Heart right ventricle (tissue), 16 donors: ENCODE results near the gene MAGI2. TPM values are rescaled to one million over a fixed set of nuclear protein-coding genes. Genes with fewer than 3 reads are reported as not detected.

Experiments used
- ATAC-seq, 8 donors: fragments of 200-7000 bp; cut with Tn5 transposase; one replicate each; pipeline ENCODE4 v1.9.1; 2020; ENCODE audit warnings: mild to moderate bottlenecking in 8 of 8, moderate library complexity in 8 of 8, moderate number of reproducible peaks in 1 of 8
- DNase-seq, 2 donors: peaks; one replicate each; pipeline ENCODE4 v3.0.0-alpha.2; 2020
- H3K27ac ChIP-seq, 10 donors: fragments of 200-600 bp; sonication (generic) in 2 of 10; one replicate each; pipeline versions ENCODE4 v1.5.0 to v1.8.0; 2020 to 2022; ENCODE audit warnings: mild to moderate bottlenecking in 3 of 10
- H3K27me3 ChIP-seq, 7 donors: fragments of 200-600 bp; one replicate each; pipeline ENCODE4 v1.8.0; 2021 to 2022; ENCODE audit warnings: mild to moderate bottlenecking in 2 of 7
- H3K36me3 ChIP-seq, 9 donors: fragments of 200-600 bp; sonication (generic) in 1 of 9; one replicate each; pipeline versions ENCODE4 v1.5.0 to v1.8.0; 2020 to 2022; ENCODE audit warnings: mild to moderate bottlenecking in 2 of 9
- H3K4me1 ChIP-seq, 9 donors: fragments of 200-600 bp; sonication (generic) in 1 of 9; one replicate each; pipeline versions ENCODE4 v1.5.0 to v1.8.0; 2020 to 2022; ENCODE audit warnings: mild to moderate bottlenecking in 4 of 9
- H3K4me3 ChIP-seq, 10 donors: fragments of 200-600 bp; sonication (generic) in 2 of 10; one replicate each; pipeline versions ENCODE4 v1.5.0 to v1.8.0; 2020 to 2022; ENCODE audit warnings: mild to moderate bottlenecking in 7 of 10, moderate library complexity in 2 of 10
- H3K9me3 ChIP-seq, 11 donors: fragments of 200-600 bp in 10 of 11; sonication (generic) in 2 of 11; one replicate each; pipeline versions ENCODE4 v1.5.0 to v1.8.0; 2013 to 2022; ENCODE audit warnings: mild to moderate bottlenecking in 2 of 11, control low read depth in 1 of 11, moderate library complexity in 1 of 11
- CTCF ChIP-seq, 9 donors: fragments of 200-600 bp; sonication (generic) in 2 of 9; IDR thresholded peaks; one replicate each; pipeline versions ENCODE4 v1.5.0 to v1.8.0; 2021 to 2022; ENCODE audit warnings: antibody characterized with exemption in 9 of 9, mild to moderate bottlenecking in 5 of 9, moderate library complexity in 1 of 9
- WGBS, 2 donors: extraction: QIAGEN DNeasy Blood & Tissue Kit; methylation state at CpG; one replicate each; pipeline ENCODE4 v1.1.7; 2013; ENCODE audit warnings: inconsistent platforms in 1 of 2; 5-methylcytosine and 5-hydroxymethylcytosine counted together
- intact Hi-C, 10 donors: fragments of 100-400 bp; cut with DNase I; formaldehyde crosslinking; loops; one replicate each; pipeline versions ENCODE4 v1.11.1 to v1.14.2; 2022
- polyA plus RNA-seq, 2 donors: library from polyadenylated mRNA; stranded (reverse); fragments of 200-250 nt; gene quantifications; one replicate each; pipeline ENCODE4 v1.2.3, GENCODE V29; 2013
- total RNA-seq, 10 donors: library from RNA; stranded (reverse); fragmentation: NEBNext Ultra II Directional in 3 of 10; extraction: Animal tissue kit (Norgen Biotek cat#: 25700) in 3 of 10; gene quantifications; one replicate each; pipeline versions ENCODE4 v1.2.1 to v1.2.4, GENCODE V29; 2021 to 2023
- donor health status: Arrhythmogenic right ventricular cardiomyopathy.
- donor health status: ischemic (EF 13 %, LVEDD 7.1; RV severe dilation, severe dysfunction).
- donor health status: healthy with polysubstance abuse.
- donor health status: DM: no; HTN: yes; CAD: no.
- donor health status: DM: no; HTN: no; CAD: no.
- donor health status: ischemic (EF 25% LVEDD 6.9; RV normal size, moderate dysfunction).
- donor health status: ischemic (EF 25% LVEDD 5.7; RV mildly dilated, moderate dysfunction).
- donor health status: healthy.
- donor health status: DM: yes; HTN: yes; CAD: no.
- donor health status: Ischemic cardiomyopathy.
- donor health status: ischemic (EF 35%, LVEDD 5.7; RV mildly dilated, moderate dysfunction).
- donor health status: nonischemic (EF 11% LVEDD 7.7; RV severe dilation, severe dysfunction).
- donor health status: DM: yes; HTN: yes; CAD: no.
- donor health status: PGD.
- donor health status: ischemic (EF 29% LVEDD 5.4; RV normal size, mild dysfunction).
- donor health status: nonischemic (EF 23%, LVEDD 6.1; RV moderate dilation, normal function).

The MAGI2 gene
- total and polyA plus RNA-seq, 12 donors, result 0.83 to 6.0 (median 4.1) TPM

GRCh38 chr7:78092331-78092730, 1361.1 kb downstream of the MAGI2 start:
- Histone ChIP-seq H3K4me3 (no peak overlapping the region), H3K36me3 (no peaks in the 10 kb centered on the region), H3K27me3 (no peaks in the 10 kb centered on the region), H3K27ac (no peak overlapping the region), H3K9me3 (no peaks in the 10 kb centered on the region), H3K4me1 (peaks cover 0 to 8% (median 0%) of the 10 kb centered on the region in 9 donors)
- ATAC-seq (no peak), DNase-seq (no peak)
- 88 to 93% methylated on average over 3 of the region's 3 CpGs for WGBS, 2 donors
- intact Hi-C loops, result no loop called here
- no peak for TF ChIP-seq CTCF (IDR thresholded peaks at IDR 0.05)

DNA sequence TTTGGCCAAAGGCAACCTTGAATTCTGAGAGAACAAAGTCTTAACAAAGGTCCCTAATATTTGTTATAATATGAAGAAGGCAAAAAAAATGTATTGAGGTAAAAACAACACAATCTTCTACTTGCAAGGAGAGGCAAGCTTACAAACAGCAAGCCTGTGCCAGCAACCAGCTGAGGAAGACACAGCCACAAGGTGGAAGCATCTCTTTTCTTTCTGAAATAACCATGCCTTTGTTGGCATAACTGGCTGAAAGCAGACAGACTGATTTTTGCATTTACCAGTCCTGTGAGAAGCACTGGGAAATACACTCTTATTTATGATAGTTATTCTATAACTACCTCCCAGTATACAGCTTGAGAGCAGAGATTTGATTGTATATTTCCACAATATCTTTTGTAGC, 1362.9 kb downstream of the MAGI2 start:
- Histone ChIP-seq H3K9me3 (no peaks in the 10 kb centered on the region), H3K4me1 (peaks cover 0 to 8% (median 0%) of the 10 kb centered on the region in 9 donors), H3K4me3 (no peak overlapping the region), H3K27ac (no peak overlapping the region), H3K27me3 (no peaks in the 10 kb centered on the region), H3K36me3 (no peaks in the 10 kb centered on the region)
- ATAC-seq (no peak), DNase-seq (no peak)
- intact Hi-C loops, result no loop called here
- no peak for TF ChIP-seq CTCF (IDR thresholded peaks at IDR 0.05)

DNA sequence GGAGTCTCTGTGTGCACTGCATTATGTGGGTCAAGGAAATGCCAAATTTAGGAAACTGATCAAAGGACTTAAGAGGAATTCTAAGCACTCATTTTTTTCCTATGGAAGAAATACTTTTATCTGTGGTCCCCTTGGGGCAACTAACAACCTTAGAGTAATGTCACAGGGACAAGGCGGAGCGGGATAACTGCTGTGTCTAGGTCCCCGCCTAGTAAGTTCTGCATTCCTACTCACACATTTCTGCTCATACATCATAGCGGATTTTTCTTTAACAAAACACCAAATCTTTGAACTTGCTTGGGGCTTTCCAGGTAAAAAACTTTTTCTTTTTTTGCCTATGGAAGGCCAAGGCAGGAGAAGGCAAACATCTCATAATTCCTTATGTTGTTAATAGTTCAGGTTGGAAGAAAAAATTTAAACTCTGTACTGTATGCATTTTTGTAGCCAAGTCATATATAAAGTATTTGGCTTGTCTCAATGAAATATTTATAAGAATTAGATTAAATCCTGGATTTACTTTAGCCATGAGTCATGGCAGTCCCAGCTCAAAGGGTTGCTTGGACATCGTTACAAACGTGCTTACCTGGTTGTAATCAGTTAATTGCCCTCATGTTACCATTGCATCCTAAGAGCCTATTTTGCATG, 1369.9 kb downstream of the MAGI2 start:
- ATAC-seq (no peak), DNase-seq (no peak)
- no peaks in the 10 kb centered on the region for H3K27me3 ChIP-seq
- H3K9me3 ChIP-seq, result no peaks in the 10 kb centered on the region
- peaks cover 0 to 8% (median 0%) of the 10 kb centered on the region in 9 donors for H3K4me1 ChIP-seq
- 95 to 97% methylated on average over 6 of the region's 6 CpGs for WGBS, 2 donors
- intact Hi-C loops, result no loop called here
- H3K27ac ChIP-seq, result no peak overlapping the region
- H3K36me3 ChIP-seq, result no peaks in the 10 kb centered on the region
- no peak overlapping the region for H3K4me3 ChIP-seq
- TF ChIP-seq CTCF (IDR thresholded peaks at IDR 0.05), result no peak

DNA sequence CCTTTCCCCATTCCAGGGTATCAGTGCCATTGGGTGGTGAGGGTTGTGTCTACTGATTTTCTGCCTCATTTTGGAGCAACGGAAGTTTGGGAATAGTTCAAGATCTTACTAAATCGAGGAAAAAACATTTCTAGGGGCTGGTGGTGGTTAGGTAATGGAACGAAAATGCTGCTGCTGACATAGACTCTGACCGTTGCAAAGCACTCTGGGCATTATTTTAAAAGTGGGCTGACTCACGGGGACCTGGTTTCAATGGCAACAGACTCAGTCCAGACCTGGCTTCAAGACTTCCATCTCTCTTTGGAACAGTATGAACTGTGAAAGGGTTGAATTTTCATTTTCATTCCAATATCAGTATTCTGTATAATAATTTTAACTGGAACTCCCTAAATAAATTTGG, 1370.9 kb downstream of the MAGI2 start:
- no peak overlapping the region for H3K4me3 ChIP-seq
- no peak for ATAC-seq
- no peaks in the 10 kb centered on the region for H3K9me3 ChIP-seq
- no peaks in the 10 kb centered on the region for H3K27me3 ChIP-seq
- WGBS, 2 donors, result 79 to 80% methylated on average over 5 of the region's 5 CpGs
- DNase-seq, result no peak
- H3K36me3 ChIP-seq, result no peaks in the 10 kb centered on the region
- H3K4me1 ChIP-seq, result peaks cover 0 to under 1% (median 0%) of the 10 kb centered on the region in 9 donors
- no peak for TF ChIP-seq CTCF (IDR thresholded peaks at IDR 0.05)
- no peak overlapping the region for H3K27ac ChIP-seq
- intact Hi-C loops, result no loop called here
